ENCODE data around the gene GNPTAB.

- TF ChIP-seq, protein P1, sequence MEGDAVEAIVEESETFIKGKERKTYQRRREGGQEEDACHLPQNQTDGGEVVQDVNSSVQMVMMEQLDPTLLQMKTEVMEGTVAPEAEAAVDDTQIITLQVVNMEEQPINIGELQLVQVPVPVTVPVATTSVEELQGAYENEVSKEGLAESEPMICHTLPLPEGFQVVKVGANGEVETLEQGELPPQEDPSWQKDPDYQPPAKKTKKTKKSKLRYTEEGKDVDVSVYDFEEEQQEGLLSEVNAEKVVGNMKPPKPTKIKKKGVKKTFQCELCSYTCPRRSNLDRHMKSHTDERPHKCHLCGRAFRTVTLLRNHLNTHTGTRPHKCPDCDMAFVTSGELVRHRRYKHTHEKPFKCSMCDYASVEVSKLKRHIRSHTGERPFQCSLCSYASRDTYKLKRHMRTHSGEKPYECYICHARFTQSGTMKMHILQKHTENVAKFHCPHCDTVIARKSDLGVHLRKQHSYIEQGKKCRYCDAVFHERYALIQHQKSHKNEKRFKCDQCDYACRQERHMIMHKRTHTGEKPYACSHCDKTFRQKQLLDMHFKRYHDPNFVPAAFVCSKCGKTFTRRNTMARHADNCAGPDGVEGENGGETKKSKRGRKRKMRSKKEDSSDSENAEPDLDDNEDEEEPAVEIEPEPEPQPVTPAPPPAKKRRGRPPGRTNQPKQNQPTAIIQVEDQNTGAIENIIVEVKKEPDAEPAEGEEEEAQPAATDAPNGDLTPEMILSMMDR (IDR thresholded peaks at IDR 0.05): no peak
- no peak for TF ChIP-seq POLR2A (IDR thresholded peaks at IDR 0.05)
Measured at GRCh38 chr12:101795786-101796185, 35.0 kb downstream of the GNPTAB start.

Data from tibial nerve (tissue), 3 donors.